Measurements from ENCODE around the gene CREB3L2. TPM values are rescaled to one million over a fixed set of nuclear protein-coding genes. Genes with fewer than 3 reads are reported as not detected.

Gene CREB3L2
- total and polyA plus RNA-seq, 2 of the 13 experiments (the other 11 are each of a cell fraction or from before 2014, with no cell fraction given) = 22.1 to 41.1 TPM

DNA sequence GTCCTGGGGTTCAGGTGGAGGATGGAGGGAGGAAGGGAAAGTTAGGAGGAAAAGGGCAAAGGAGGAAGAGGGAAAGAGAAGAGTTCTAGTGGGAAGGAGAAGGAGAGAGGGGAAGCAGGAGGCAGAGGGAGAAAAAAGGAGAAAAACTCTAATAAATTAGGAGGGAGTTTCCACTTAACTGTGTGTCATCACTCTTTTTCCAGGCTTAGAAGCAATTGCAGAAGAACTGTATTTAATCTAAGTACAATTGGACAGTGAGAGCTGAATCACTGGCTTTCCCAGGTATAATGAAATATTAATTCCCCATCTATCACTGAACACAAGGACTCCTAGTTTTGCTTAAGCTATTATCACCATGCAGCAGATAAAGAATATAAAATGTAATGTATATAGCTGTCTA lies 76.8 kb downstream of the CREB3L2 start:
- no peak overlapping the region for H3K27ac ChIP-seq (ENCODE audit: extremely low read length, insufficient read depth, low read length)
- peaks cover 3% of the 10 kb centered on the region for H3K4me1 ChIP-seq (ENCODE audit: insufficient read depth, low read length)
- H3K36me3 ChIP-seq (replicated peaks in 1 of 2; ENCODE audit: control insufficient read depth in 1 of 2, insufficient read depth in 2 of 2, low read length in 2 of 2) = peaks cover 21 to 77% of the 10 kb centered on the region in 2 experiments
- ATAC-seq (no peak), FAIRE-seq (no peak), DNase-seq (ENCODE audit: low spot score) (no peak)
- H3K9me3 ChIP-seq (ENCODE audit: low read length) = no peaks in the 10 kb centered on the region
- H3K4me3 ChIP-seq (replicated peaks in 1 of 3; ENCODE audit: insufficient read depth in 1 of 3, low read depth in 2 of 3, low read length in 3 of 3) = no peak overlapping the region
- peaks cover 74% of the 10 kb centered on the region for H3K79me2 ChIP-seq (ENCODE audit: insufficient read depth, low read length)
- H3K9ac ChIP-seq (ENCODE audit: insufficient read depth, low read depth, low read length) = no peak overlapping the region
- TF ChIP-seq ZNF274 (CRISPR knock-in tag; IDR thresholded peaks at IDR 0.05) = no peak
- TF ChIP-seq ZMYM4 (CRISPR knock-in tag; IDR thresholded peaks at IDR 0.05) = no peak
- no peak for TF ChIP-seq IRX3 (CRISPR knock-in tag; IDR thresholded peaks at IDR 0.05; ENCODE audit: borderline replicate concordance, low read depth)
- no peak for TF ChIP-seq SETDB1 (CRISPR knock-in tag; IDR thresholded peaks at IDR 0.05; ENCODE audit: borderline replicate concordance)
- TF ChIP-seq MBNL3 (CRISPR knock-in tag; conservative IDR thresholded peaks at IDR 0.05) = no peak
- TF ChIP-seq PRMT3 (CRISPR knock-in tag; IDR thresholded peaks at IDR 0.05; ENCODE audit: borderline replicate concordance, low read depth) = no peak
- TF ChIP-seq GABPB1 (CRISPR knock-in tag; IDR thresholded peaks at IDR 0.05) = no peak
- TF ChIP-seq KLF12 (CRISPR knock-in tag; IDR thresholded peaks at IDR 0.05; ENCODE audit: borderline replicate concordance) = no peak
- no peak for TF ChIP-seq EED (CRISPR knock-in tag; IDR thresholded peaks at IDR 0.05)
- TF ChIP-seq CREM (IDR thresholded peaks at IDR 0.05) = no peak
- TF ChIP-seq CREM (CRISPR knock-in tag; IDR thresholded peaks at IDR 0.05) = no peak
- TF ChIP-seq DR1 (CRISPR knock-in tag; IDR thresholded peaks at IDR 0.05) = no peak
- TF ChIP-seq, protein P1, sequence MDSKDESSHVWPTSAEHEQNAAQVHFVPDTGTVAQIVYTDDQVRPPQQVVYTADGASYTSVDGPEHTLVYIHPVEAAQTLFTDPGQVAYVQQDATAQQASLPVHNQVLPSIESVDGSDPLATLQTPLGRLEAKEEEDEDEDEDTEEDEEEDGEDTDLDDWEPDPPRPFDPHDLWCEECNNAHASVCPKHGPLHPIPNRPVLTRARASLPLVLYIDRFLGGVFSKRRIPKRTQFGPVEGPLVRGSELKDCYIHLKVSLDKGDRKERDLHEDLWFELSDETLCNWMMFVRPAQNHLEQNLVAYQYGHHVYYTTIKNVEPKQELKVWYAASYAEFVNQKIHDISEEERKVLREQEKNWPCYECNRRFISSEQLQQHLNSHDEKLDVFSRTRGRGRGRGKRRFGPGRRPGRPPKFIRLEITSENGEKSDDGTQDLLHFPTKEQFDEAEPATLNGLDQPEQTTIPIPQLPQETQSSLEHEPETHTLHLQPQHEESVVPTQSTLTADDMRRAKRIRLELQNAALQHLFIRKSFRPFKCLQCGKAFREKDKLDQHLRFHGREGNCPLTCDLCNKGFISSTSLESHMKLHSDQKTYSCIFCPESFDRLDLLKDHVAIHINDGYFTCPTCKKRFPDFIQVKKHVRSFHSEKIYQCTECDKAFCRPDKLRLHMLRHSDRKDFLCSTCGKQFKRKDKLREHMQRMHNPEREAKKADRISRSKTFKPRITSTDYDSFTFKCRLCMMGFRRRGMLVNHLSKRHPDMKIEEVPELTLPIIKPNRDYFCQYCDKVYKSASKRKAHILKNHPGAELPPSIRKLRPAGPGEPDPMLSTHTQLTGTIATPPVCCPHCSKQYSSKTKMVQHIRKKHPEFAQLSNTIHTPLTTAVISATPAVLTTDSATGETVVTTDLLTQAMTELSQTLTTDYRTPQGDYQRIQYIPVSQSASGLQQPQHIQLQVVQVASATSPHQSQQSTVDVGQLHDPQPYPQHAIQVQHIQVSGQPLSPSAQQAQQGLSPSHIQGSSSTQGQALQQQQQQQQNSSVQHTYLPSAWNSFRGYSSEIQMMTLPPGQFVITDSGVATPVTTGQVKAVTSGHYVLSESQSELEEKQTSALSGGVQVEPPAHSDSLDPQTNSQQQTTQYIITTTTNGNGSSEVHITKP (CRISPR knock-in tag; IDR thresholded peaks at IDR 0.05; ENCODE audit: low read depth) = no peak
- no peak for TF ChIP-seq RORA (CRISPR knock-in tag; IDR thresholded peaks at IDR 0.05)
- TF ChIP-seq, protein P2, sequence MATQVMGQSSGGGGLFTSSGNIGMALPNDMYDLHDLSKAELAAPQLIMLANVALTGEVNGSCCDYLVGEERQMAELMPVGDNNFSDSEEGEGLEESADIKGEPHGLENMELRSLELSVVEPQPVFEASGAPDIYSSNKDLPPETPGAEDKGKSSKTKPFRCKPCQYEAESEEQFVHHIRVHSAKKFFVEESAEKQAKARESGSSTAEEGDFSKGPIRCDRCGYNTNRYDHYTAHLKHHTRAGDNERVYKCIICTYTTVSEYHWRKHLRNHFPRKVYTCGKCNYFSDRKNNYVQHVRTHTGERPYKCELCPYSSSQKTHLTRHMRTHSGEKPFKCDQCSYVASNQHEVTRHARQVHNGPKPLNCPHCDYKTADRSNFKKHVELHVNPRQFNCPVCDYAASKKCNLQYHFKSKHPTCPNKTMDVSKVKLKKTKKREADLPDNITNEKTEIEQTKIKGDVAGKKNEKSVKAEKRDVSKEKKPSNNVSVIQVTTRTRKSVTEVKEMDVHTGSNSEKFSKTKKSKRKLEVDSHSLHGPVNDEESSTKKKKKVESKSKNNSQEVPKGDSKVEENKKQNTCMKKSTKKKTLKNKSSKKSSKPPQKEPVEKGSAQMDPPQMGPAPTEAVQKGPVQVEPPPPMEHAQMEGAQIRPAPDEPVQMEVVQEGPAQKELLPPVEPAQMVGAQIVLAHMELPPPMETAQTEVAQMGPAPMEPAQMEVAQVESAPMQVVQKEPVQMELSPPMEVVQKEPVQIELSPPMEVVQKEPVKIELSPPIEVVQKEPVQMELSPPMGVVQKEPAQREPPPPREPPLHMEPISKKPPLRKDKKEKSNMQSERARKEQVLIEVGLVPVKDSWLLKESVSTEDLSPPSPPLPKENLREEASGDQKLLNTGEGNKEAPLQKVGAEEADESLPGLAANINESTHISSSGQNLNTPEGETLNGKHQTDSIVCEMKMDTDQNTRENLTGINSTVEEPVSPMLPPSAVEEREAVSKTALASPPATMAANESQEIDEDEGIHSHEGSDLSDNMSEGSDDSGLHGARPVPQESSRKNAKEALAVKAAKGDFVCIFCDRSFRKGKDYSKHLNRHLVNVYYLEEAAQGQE (IDR thresholded peaks at IDR 0.05; ENCODE audit: borderline replicate concordance in 1 of 2, low read depth in 1 of 2, low read length in 2 of 2) = no peak
- no peak overlapping the region for H2AFZ ChIP-seq (ENCODE audit: low read length)
- no TSS peak for BruUV-seq (replicated peaks)
- in situ Hi-C loops (cut with HindIII; ENCODE audit: extremely low pct_ligation_motif_present, low pct_unique_long_range_greater_than_20kb) = no loop called here
- intact Hi-C loops (cut with micrococcal nuclease; ENCODE audit: unreplicated experiment) = no loop called here
- no peaks in the 10 kb centered on the region for H3K27me3 ChIP-seq (ENCODE audit: control insufficient read depth in 1 of 2, insufficient read depth in 2 of 2, low read length in 2 of 2)
- CTCF ChIA-PET (ENCODE audit: low intra/inter-chr PET ratio, low total read pairs) = no interaction called here
- POLR2A ChIA-PET = no interaction called here
- no peak overlapping the region for H3K4me2 ChIP-seq (ENCODE audit: low read depth, low read length)
- peaks cover 3% of the 10 kb centered on the region; the same call in 1 of the 2 replicates for H4K20me1 ChIP-seq (ENCODE audit: insufficient read depth, low read length)
